Liver (tissue), 9 donors: ENCODE measurements around the gene UNC5B. TPM values are rescaled to one million over a fixed set of nuclear protein-coding genes. Genes with fewer than 3 reads are reported as not detected.

ENCODE experiments used
- DNase-seq: peaks from one replicate; pipeline ENCODE4 v3.0.0-alpha.2; 2017; ENCODE audit warnings: low spot score
- H3K27ac ChIP-seq, 2 donors: one replicate each; pipeline ENCODE4 v1.7.0; 2013; ENCODE audit warnings: inconsistent platforms in 2 of 2, low read length in 2 of 2, control low read depth in 1 of 2, low read depth in 1 of 2, mild to moderate bottlenecking in 1 of 2
- H3K27me3 ChIP-seq, 4 donors: one replicate each; pipeline versions ENCODE4 v1.6.1 to v1.7.0; 2013; ENCODE audit warnings: low read length in 3 of 4, inconsistent platforms in 1 of 4, mild to moderate bottlenecking in 1 of 4, moderate library complexity in 1 of 4; ENCODE audit not compliant: control insufficient read depth in 4 of 4, insufficient read depth in 4 of 4
- H3K36me3 ChIP-seq, 4 donors: one replicate each; pipeline versions ENCODE4 v1.6.1 to v1.7.0; 2013; ENCODE audit warnings: low read length in 3 of 4, mild to moderate bottlenecking in 3 of 4, low read depth in 1 of 4, moderate library complexity in 1 of 4; ENCODE audit not compliant: control insufficient read depth in 4 of 4, insufficient read depth in 3 of 4
- H3K4me1 ChIP-seq, 4 donors: one replicate each; pipeline versions ENCODE4 v1.6.1 to v1.7.0; 2013; ENCODE audit warnings: low read length in 3 of 4, mild to moderate bottlenecking in 3 of 4, moderate library complexity in 1 of 4; ENCODE audit not compliant: control insufficient read depth in 4 of 4, insufficient read depth in 4 of 4
- H3K4me3 ChIP-seq, 3 donors: one replicate each; pipeline versions ENCODE4 v1.6.1 to v1.7.0; 2013; ENCODE audit warnings: low read length in 3 of 3, control low read depth in 1 of 3, low read depth in 1 of 3, mild to moderate bottlenecking in 1 of 3
- H3K9ac ChIP-seq, 2 donors: one replicate each; pipeline ENCODE4 v1.7.0; 2013; ENCODE audit warnings: low read length in 2 of 2, mild to moderate bottlenecking in 2 of 2, moderate library complexity in 2 of 2, control low read depth in 1 of 2, low read depth in 1 of 2
- H3K9me3 ChIP-seq, 4 donors: one replicate each; pipeline versions ENCODE4 v1.6.1 to v1.7.0; 2013; ENCODE audit warnings: low read length in 3 of 4; ENCODE audit not compliant: control insufficient read depth in 4 of 4
- EGR1 ChIP-seq, 2 donors: IDR thresholded peaks; 2 replicates each; pipeline ENCODE4 v1.6.1; 2016 to 2018; ENCODE audit warnings: antibody characterized with exemption in 2 of 2, low read depth in 2 of 2
- FOXA1 ChIP-seq: IDR thresholded peaks from 2 replicates; pipeline ENCODE4 v1.6.1; 2016; ENCODE audit warnings: antibody characterized with exemption
- GABPA ChIP-seq, 2 donors: IDR thresholded peaks in 1 of 2; conservative IDR thresholded peaks in 1 of 2; 2 replicates each; pipeline ENCODE4 v1.6.1; 2016; ENCODE audit warnings: antibody characterized with exemption in 2 of 2, mild to moderate bottlenecking in 1 of 2, moderate library complexity in 1 of 2
- HNF4A ChIP-seq, 2 donors: conservative IDR thresholded peaks; 2 replicates each; pipeline ENCODE4 v1.6.1; 2016; ENCODE audit warnings: antibody characterized with exemption in 2 of 2, mild to moderate bottlenecking in 2 of 2
- HNF4G ChIP-seq: IDR thresholded peaks from 2 replicates; pipeline ENCODE4 v1.6.1; 2016; ENCODE audit warnings: antibody characterized with exemption
- JUND ChIP-seq, 2 donors: IDR thresholded peaks; 2 replicates each; pipeline ENCODE4 v1.6.1; 2016; ENCODE audit warnings: antibody characterized with exemption in 2 of 2
- NR2F2 ChIP-seq: IDR thresholded peaks from 2 replicates; pipeline ENCODE4 v1.6.1; 2016; ENCODE audit warnings: antibody characterized with exemption
- RAD21 ChIP-seq, 2 donors: IDR thresholded peaks; 2 replicates each; pipeline ENCODE4 v1.6.1; 2016; ENCODE audit warnings: antibody characterized with exemption in 2 of 2, mild to moderate bottlenecking in 2 of 2
- RXRA ChIP-seq, 2 donors: IDR thresholded peaks; 2 replicates each; pipeline ENCODE4 v1.6.1; 2017 to 2018; ENCODE audit warnings: antibody characterized with exemption in 2 of 2, mild to moderate bottlenecking in 1 of 2
- TAF1 ChIP-seq: conservative IDR thresholded peaks from 2 replicates; pipeline ENCODE4 v1.6.1; 2016; ENCODE audit warnings: antibody characterized with exemption, mild to moderate bottlenecking
- WGBS: extraction: QIAGEN DNeasy Blood & Tissue Kit; methylation state at CpG from one replicate; pipeline ENCODE4 v1.1.7; 2013; 5-methylcytosine and 5-hydroxymethylcytosine counted together
- polyA plus RNA-seq, 2 donors: library from polyadenylated mRNA; stranded (reverse) in 1 of 2; unstranded in 1 of 2; fragments of 200-250 nt in 1 of 2; fragments of >200 nt in 1 of 2; fragmentation: Nextera tagmentation in 1 of 2; extraction: Ambion mirVana in 1 of 2; gene quantifications; one replicate each; pipeline versions ENCODE4 v1.2.1 to v1.2.3, GENCODE V29; 2013 to 2015
- total RNA-seq, 2 donors: library from RNA; depleted of rRNA; stranded (reverse); fragments of >200 nt; gene quantifications; one replicate each; pipeline ENCODE4 v1.2.3, GENCODE V29; 2014
- TF ChIP-seq, protein P1 (sequence below): IDR thresholded peaks from 2 replicates; pipeline ENCODE4 v1.6.1; 2016; ENCODE audit warnings: antibody characterized with exemption, mild to moderate bottlenecking
- TF ChIP-seq, protein P2 (sequence below): IDR thresholded peaks from 2 replicates; pipeline ENCODE4 v1.6.1; 2016; ENCODE audit warnings: antibody characterized with exemption
- TF ChIP-seq, protein P3 (sequence below): fragments of 150-350 bp; IDR thresholded peaks from 2 replicates; pipeline ENCODE4 v1.5.1; 2017; ENCODE audit warnings: improper control_type of control experiment, low read depth, low read length; ENCODE audit not compliant: missing input control
- TF ChIP-seq, protein P4 (sequence below): IDR thresholded peaks from 2 replicates; pipeline ENCODE4 v1.6.1; 2016; ENCODE audit warnings: antibody characterized with exemption
- donor health status: healthy.
- donor health status: healthy.
- donor health status: healthy.
- donor health status: healthy.
- donor health status: healthy.

UNC5B gene
- total and polyA plus RNA-seq, 4 donors, result 0.56 to 1.8 (median 1.3) TPM

DNA sequence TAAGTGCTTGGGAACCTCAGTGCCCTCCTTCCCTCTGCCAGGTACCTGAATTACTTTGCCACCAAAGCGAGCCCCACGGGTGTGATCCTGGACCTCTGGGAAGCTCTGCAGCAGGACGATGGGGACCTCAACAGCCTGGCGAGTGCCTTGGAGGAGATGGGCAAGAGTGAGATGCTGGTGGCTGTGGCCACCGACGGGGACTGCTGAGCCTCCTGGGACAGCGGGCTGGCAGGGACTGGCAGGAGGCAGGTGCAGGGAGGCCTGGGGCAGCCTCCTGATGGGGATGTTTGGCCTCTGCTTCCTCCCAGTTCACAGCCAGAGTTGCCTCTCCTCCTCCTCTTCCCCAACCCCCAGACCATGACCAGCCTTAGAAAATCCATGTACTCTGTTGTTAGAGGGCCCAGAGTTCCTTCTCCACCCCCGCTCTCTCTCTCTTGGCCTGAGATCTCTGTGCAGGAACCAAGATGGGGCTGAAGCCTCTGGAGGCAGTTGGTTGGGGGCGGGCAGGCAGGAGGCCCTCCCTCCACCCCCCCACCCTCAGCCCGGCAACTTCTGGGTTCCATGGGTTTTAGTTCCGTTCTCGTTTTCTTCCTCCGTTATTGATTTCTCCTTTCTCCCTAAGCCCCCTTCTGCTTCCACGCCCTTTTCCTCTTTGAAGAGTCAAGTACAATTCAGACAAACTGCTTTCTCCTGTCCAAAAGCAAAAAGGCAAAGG is 86.9 kb downstream of the UNC5B start:
- Histone ChIP-seq H3K9ac (no peak overlapping the region), H3K27me3 (no peaks in the 10 kb centered on the region), H3K9me3 (no peaks in the 10 kb centered on the region), H3K4me3 (no peak overlapping the region), H3K4me1 (no peaks in the 10 kb centered on the region), H3K27ac (no peak overlapping the region), H3K36me3 (no peaks in the 10 kb centered on the region)
- DNase-seq, result no peak
- 84% methylated on average over 14 of the region's 14 CpGs for WGBS
- TF ChIP-seq RAD21 (IDR thresholded peaks at IDR 0.05) (no peak), JUND (IDR thresholded peaks at IDR 0.05) (no peak), HNF4A (conservative IDR thresholded peaks at IDR 0.05) (no peak), TAF1 (no peak)

DNA sequence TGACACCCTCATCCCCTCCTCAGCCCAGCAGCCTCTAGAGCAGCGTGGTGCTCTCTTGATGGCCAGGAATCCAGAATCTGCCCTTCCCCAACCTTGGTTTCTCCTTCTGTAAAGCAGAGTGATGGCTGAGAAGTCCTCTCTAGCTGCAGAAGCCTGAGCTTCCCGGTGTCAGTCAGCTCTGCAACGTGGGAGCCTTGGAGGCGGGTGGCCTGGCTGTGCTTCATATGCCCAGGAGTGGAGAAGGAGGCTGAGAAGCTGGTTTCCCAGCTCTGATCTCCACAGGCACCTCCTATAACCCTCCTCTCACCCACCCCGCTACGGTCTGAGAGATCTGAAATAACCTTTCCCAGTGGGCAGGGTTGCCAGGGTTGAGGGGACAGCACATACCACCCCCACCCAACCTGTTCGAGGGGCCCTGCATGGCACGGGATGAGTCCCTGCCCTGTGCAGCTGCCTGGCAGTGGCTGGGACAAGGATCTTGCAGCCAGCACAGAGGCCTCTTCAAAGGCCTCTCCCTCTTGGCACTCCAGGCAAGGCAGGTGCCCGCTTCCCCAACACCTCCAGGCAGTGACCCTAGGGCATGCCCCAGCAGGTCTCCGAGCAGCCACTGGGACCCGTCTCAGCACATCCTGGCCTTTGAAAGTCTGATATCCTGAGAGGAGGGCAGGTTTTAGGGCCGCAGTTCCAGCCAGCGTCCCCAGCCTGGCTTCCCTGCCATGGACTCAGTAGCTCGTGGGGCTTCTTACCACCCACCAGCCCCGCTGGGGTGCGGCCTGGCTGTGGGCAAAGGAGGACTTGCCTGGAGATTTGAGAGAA is 88.4 kb downstream of the UNC5B start:
- H3K36me3 ChIP-seq, result no peaks in the 10 kb centered on the region
- no peak overlapping the region for H3K9ac ChIP-seq
- no peaks in the 10 kb centered on the region for H3K9me3 ChIP-seq
- no peaks in the 10 kb centered on the region for H3K4me1 ChIP-seq
- no peak overlapping the region for H3K27ac ChIP-seq
- no peak for DNase-seq
- TF ChIP-seq JUND (IDR thresholded peaks at IDR 0.05) (no peak), HNF4G (no peak)
- TF ChIP-seq, protein P1, sequence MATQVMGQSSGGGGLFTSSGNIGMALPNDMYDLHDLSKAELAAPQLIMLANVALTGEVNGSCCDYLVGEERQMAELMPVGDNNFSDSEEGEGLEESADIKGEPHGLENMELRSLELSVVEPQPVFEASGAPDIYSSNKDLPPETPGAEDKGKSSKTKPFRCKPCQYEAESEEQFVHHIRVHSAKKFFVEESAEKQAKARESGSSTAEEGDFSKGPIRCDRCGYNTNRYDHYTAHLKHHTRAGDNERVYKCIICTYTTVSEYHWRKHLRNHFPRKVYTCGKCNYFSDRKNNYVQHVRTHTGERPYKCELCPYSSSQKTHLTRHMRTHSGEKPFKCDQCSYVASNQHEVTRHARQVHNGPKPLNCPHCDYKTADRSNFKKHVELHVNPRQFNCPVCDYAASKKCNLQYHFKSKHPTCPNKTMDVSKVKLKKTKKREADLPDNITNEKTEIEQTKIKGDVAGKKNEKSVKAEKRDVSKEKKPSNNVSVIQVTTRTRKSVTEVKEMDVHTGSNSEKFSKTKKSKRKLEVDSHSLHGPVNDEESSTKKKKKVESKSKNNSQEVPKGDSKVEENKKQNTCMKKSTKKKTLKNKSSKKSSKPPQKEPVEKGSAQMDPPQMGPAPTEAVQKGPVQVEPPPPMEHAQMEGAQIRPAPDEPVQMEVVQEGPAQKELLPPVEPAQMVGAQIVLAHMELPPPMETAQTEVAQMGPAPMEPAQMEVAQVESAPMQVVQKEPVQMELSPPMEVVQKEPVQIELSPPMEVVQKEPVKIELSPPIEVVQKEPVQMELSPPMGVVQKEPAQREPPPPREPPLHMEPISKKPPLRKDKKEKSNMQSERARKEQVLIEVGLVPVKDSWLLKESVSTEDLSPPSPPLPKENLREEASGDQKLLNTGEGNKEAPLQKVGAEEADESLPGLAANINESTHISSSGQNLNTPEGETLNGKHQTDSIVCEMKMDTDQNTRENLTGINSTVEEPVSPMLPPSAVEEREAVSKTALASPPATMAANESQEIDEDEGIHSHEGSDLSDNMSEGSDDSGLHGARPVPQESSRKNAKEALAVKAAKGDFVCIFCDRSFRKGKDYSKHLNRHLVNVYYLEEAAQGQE, result no peak
- H3K27me3 ChIP-seq, result no peaks in the 10 kb centered on the region
- 92% methylated on average over 16 of the region's 16 CpGs for WGBS
- H3K4me3 ChIP-seq, result no peak overlapping the region

DNA sequence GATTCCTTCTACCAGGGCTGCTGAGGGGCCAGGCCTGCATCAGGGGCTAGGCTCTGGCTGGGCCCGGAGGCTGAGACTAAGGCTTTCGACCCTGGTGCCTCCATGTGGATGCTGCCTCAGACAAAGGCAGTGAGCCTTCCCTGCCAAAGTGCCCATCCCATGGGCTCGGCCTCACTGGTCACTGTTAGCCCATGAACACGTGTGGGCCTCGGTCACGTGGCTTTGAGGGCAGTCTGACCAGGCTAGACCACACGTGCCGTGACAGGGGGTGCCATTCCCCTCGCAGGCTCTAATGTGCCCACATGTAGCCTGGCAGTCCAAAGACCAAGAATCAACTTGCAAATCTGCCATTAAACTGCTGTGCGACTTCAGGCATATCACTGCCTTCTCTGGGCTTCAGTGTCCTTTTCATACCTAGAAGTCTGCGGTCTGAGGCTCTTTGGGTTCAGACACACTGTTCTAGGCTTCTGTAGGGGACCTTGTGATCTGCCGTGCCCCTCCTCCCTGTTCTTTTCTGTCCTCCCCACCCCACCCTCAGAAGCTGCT is 89.1 kb downstream of the UNC5B start:
- no peak for DNase-seq
- WGBS, result 90% methylated on average over 12 of the region's 12 CpGs
- Histone ChIP-seq H3K9me3 (no peaks in the 10 kb centered on the region), H3K9ac (no peak overlapping the region), H3K27me3 (no peaks in the 10 kb centered on the region), H3K4me3 (no peak overlapping the region), H3K4me1 (peaks cover 0 to 3% (median 0%) of the 10 kb centered on the region in 4 donors), H3K27ac (no peak overlapping the region), H3K36me3 (no peaks in the 10 kb centered on the region)
- TF ChIP-seq FOXA1, result no peak
- no peak for TF ChIP-seq GABPA (IDR thresholded peaks at IDR 0.05 in 1 of 2, conservative IDR thresholded peaks at IDR 0.05 in 1 of 2)
- no peak for TF ChIP-seq HNF4A (conservative IDR thresholded peaks at IDR 0.05)
- no peak for TF ChIP-seq NR2F2
- TF ChIP-seq, protein P2, sequence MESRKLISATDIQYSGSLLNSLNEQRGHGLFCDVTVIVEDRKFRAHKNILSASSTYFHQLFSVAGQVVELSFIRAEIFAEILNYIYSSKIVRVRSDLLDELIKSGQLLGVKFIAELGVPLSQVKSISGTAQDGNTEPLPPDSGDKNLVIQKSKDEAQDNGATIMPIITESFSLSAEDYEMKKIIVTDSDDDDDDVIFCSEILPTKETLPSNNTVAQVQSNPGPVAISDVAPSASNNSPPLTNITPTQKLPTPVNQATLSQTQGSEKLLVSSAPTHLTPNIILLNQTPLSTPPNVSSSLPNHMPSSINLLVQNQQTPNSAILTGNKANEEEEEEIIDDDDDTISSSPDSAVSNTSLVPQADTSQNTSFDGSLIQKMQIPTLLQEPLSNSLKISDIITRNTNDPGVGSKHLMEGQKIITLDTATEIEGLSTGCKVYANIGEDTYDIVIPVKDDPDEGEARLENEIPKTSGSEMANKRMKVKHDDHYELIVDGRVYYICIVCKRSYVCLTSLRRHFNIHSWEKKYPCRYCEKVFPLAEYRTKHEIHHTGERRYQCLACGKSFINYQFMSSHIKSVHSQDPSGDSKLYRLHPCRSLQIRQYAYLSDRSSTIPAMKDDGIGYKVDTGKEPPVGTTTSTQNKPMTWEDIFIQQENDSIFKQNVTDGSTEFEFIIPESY, result no peak
- no peak for TF ChIP-seq EGR1 (IDR thresholded peaks at IDR 0.05; ENCODE audit: low read depth in 2 of 2)
- TF ChIP-seq, protein P3, sequence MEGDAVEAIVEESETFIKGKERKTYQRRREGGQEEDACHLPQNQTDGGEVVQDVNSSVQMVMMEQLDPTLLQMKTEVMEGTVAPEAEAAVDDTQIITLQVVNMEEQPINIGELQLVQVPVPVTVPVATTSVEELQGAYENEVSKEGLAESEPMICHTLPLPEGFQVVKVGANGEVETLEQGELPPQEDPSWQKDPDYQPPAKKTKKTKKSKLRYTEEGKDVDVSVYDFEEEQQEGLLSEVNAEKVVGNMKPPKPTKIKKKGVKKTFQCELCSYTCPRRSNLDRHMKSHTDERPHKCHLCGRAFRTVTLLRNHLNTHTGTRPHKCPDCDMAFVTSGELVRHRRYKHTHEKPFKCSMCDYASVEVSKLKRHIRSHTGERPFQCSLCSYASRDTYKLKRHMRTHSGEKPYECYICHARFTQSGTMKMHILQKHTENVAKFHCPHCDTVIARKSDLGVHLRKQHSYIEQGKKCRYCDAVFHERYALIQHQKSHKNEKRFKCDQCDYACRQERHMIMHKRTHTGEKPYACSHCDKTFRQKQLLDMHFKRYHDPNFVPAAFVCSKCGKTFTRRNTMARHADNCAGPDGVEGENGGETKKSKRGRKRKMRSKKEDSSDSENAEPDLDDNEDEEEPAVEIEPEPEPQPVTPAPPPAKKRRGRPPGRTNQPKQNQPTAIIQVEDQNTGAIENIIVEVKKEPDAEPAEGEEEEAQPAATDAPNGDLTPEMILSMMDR, result no peak
- no peak for TF ChIP-seq RXRA (IDR thresholded peaks at IDR 0.05)
- TF ChIP-seq, protein P1, result no peak
- TF ChIP-seq, protein P4, sequence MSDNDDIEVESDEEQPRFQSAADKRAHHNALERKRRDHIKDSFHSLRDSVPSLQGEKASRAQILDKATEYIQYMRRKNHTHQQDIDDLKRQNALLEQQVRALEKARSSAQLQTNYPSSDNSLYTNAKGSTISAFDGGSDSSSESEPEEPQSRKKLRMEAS, result no peak
